GM12891 (cell line): ENCODE results near the gene ZBTB20.

Experiments
- DNase-seq: peaks from one replicate; pipeline ENCODE4 v3.0.0; 2011; ENCODE audit warnings: low spot score; ENCODE audit not compliant: insufficient read length
- FAIRE-seq: peaks from 2 replicates; lab custom pipeline; 2011; peaks lifted over from hg19 to GRCh38; lab: Jason Lieb, UNC
- PAX5 ChIP-seq: IDR thresholded peaks from 2 replicates; pipeline ENCODE4 v1.6.1; 2011; ENCODE audit warnings: low read length, moderate library complexity, mild to moderate bottlenecking; ENCODE audit not compliant: insufficient read depth, severe bottlenecking
- POLR2A ChIP-seq: IDR thresholded peaks from 2 replicates; pipeline ENCODE4 v1.6.1; 2011; ENCODE audit warnings: low read depth, low read length, control low read depth
- POLR2AphosphoS5 ChIP-seq: IDR thresholded peaks from 2 replicates; pipeline ENCODE4 v1.6.1; 2011; ENCODE audit warnings: low read depth, low read length, control low read depth
- POU2F2 ChIP-seq: IDR thresholded peaks from 2 replicates; pipeline ENCODE4 v1.6.1; 2011; ENCODE audit warnings: low read depth, mild to moderate bottlenecking, control low read depth, low read length, moderate library complexity
- SPI1 ChIP-seq: IDR thresholded peaks from 2 replicates; pipeline ENCODE4 v1.6.1; 2011; ENCODE audit warnings: low read depth, low read length, control low read depth
- TAF1 ChIP-seq: IDR thresholded peaks from 2 replicates; pipeline ENCODE4 v1.6.1; 2011; ENCODE audit warnings: low read depth, low read length, control low read depth

ZBTB20 gene

GRCh38 chr3:114850898-114851297 lies 296.2 kb downstream of the ZBTB20 start:
- TF ChIP-seq POU2F2, result no peak
- no peak for TF ChIP-seq TAF1
- no peak for TF ChIP-seq PAX5
- TF ChIP-seq POLR2A, result no peak
- TF ChIP-seq POLR2AphosphoS5, result no peak
- TF ChIP-seq SPI1, result no peak
- no peak for FAIRE-seq
- DNase-seq, result no peak

GRCh38 chr3:114848643-114849350 lies 298.3 kb downstream of the ZBTB20 start:
- no peak for TF ChIP-seq POLR2AphosphoS5
- TF ChIP-seq SPI1, result no peak
- no peak for TF ChIP-seq TAF1
- TF ChIP-seq POU2F2, result no peak
- no peak for TF ChIP-seq POLR2A
- no peak for TF ChIP-seq PAX5
- FAIRE-seq (no peak), DNase-seq (no peak)

DNA sequence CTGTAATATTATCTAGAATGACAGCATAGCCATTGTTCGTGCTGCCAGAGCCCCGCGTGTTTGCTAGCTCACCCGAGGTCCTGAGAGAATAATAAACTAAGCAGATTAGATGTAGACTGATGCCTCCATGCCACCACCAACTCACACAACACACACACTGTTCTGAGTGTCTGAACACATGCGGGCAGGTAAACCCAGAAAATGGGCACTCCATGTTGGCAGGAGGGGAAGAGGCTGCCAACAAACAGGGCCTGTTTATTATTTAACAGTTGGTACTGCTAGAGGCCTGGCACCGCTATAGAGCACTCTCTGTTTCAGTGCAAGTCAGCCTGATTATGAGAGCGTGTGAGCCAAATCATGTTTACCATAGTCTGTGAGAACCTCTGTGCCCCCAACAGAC lies 299.0 kb downstream of the ZBTB20 start:
- FAIRE-seq, result no peak
- TF ChIP-seq POLR2A, result no peak
- TF ChIP-seq PAX5, result no peak
- no peak for TF ChIP-seq POU2F2
- TF ChIP-seq TAF1, result no peak
- no peak for TF ChIP-seq SPI1

DNA sequence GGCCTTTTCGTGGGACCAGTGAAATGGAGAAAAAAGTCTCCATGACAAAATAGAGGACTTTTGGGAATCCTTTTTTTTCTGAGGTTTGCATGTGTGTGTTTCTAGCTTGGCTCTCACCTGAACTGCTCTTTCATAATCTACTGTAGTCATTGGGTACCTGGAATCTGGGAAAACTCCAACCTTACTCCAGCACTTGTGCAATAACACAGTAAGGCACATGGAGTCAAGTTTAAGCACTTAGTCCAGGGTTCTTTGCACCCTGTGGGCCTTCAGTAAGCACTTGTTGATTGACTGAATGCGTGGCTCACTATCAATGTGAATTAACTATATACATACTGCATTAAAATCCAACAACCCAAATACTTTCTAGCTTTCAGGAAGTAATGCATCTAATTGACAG lies 299.5 kb downstream of the ZBTB20 start:
- no peak for DNase-seq
- TF ChIP-seq POLR2AphosphoS5 (no peak), SPI1 (no peak), POU2F2 (no peak), PAX5 (no peak), POLR2A (no peak), TAF1 (no peak)
- no peak for FAIRE-seq

More for the DNA sequence above, 299.0 kb downstream of the ZBTB20 start:
- DNase-seq, result no peak

DNA sequence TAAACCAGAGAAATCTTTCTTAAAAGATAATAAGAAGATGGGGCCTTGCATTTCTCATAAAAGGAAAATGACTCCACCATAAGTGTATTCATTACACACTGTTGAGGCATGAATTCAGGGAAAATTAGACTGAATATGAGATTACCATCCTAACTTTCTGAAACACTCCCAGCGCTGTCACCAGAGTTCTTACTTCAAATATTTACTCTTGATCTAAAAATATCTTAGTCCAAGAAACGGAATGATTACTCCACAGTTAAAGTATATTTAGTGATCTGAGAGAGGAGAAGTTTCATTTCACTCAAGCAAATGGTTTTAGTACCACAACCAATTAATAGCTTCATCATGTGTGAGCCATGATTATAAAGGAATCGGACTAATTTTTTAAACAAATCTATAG lies 300.3 kb downstream of the ZBTB20 start:
- DNase-seq, result no peak
- FAIRE-seq, result no peak

DNA sequence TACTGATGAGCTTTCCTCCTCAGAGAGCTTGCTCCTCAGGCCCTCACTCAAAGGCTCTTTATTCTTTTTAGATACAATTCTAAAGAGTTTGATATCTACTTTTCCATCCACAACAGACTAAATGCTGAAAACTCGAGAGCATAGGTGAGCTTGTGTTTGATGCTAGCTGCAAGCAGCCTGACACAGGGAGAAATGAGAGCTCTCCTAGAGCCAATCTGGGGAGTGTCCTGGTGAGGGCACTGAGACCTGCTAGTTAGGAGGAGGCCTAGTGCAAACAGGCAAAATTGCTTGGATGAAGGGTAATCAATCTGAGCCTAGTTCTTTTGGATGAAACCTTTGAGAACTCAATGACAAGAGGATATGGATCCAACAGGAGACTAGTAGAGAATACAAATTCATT lies 300.8 kb downstream of the ZBTB20 start:
- TF ChIP-seq SPI1 (no peak), PAX5 (no peak), TAF1 (no peak), POLR2A (no peak), POLR2AphosphoS5 (no peak), POU2F2 (no peak)
- no peak for DNase-seq
- FAIRE-seq, result no peak

More for the DNA sequence above, 300.3 kb downstream of the ZBTB20 start:
- TF ChIP-seq TAF1 (no peak), SPI1 (no peak), POLR2A (no peak), POLR2AphosphoS5 (no peak), PAX5 (no peak), POU2F2 (no peak)

DNA sequence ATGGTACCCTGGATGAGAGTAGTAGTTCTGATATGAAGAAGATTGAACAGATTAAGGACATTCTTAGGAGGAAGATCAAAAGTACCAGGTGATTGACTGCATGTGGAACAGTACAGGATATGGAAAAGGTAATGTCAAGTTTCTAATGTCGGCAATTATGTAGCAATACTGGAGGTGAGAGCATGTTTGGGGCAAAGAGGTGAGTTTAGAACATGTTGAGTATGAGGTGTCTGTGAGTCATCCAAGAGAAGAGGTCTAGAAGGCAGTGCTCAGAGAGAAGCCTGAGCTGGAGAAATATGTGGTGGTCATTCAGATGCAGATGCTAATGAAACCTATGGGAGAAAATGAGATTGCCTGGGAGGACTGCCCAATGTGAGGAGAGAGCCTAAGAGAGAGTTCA lies 305.6 kb downstream of the ZBTB20 start:
- no peak for TF ChIP-seq POLR2AphosphoS5
- TF ChIP-seq SPI1, result no peak
- TF ChIP-seq POU2F2, result no peak
- no peak for TF ChIP-seq PAX5
- TF ChIP-seq POLR2A, result no peak
- no peak for TF ChIP-seq TAF1
- no peak for DNase-seq
- FAIRE-seq, result no peak

DNA sequence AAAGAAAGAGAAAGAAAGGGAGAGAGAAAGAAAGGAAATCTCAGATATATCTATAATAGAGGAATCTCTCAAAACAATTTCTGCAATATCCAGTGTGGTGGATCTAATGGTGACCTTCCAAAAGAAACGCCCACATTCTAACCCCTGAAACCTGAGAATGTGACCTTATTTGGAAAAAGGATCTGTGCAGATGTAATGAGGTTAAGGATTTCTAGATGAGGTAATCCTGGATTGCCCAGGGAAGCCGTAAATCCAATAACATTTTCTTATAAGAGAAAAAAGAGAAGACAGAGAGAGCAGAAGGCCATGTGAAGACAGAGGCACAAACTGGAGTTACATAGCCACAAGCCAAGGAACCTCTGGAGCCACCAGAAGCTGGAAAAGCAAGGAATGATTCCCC lies 307.6 kb downstream of the ZBTB20 start:
- FAIRE-seq, result no peak
- no peak for TF ChIP-seq POLR2AphosphoS5
- no peak for TF ChIP-seq SPI1
- TF ChIP-seq POLR2A, result no peak
- TF ChIP-seq PAX5, result no peak
- TF ChIP-seq POU2F2, result no peak
- TF ChIP-seq TAF1, result no peak
- DNase-seq, result no peak

DNA sequence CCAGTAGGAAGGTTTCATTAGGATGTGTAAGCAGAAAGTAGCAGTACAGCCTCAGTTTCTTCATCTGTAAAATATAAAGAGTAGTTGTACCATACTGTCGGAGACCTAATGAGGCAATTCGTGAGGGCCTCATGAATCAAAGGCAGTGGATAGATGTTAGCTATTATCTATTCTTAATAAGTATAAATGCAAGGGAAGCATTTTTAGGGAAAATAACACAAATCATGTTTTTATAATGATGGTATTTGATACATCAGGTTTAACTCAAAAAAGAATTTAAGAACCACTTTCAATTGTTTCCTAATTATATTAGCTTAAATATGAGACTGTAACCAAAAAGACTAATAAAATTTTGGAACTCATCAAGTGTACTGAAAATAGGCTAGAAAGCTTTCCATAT lies 309.1 kb downstream of the ZBTB20 start:
- FAIRE-seq, result no peak
- TF ChIP-seq POLR2AphosphoS5 (no peak), POLR2A (no peak), POU2F2 (no peak), PAX5 (no peak), TAF1 (no peak), SPI1 (no peak)
- DNase-seq, result no peak
